Neural cell (in vitro differentiated cells): ENCODE data around the gene NGDN.

Source experiments
- CTCF ChIP-seq: fragments of 450-650 bp; IDR thresholded peaks from 2 replicates; pipeline ENCODE4 v1.5.1; 2014; ENCODE audit warnings: antibody characterized with exemption, mild to moderate bottlenecking, moderate library complexity; ENCODE audit not compliant: poor library complexity, severe bottlenecking
- EP300 ChIP-seq: fragments of 450-650 bp; conservative IDR thresholded peaks from 2 replicates; pipeline ENCODE4 v1.6.1; 2014; ENCODE audit warnings: antibody characterized with exemption, mild to moderate bottlenecking, moderate library complexity; ENCODE audit not compliant: poor library complexity, severe bottlenecking
- POLR2AphosphoS5 ChIP-seq: IDR thresholded peaks from 2 replicates; pipeline ENCODE4 v1.6.1; 2012
- RAD21 ChIP-seq: fragments of 450-650 bp; conservative IDR thresholded peaks from 2 replicates; pipeline ENCODE4 v1.6.1; 2014; ENCODE audit warnings: antibody characterized with exemption, mild to moderate bottlenecking, moderate library complexity
- REST ChIP-seq: IDR thresholded peaks from 2 replicates; pipeline ENCODE4 v1.6.1; 2012; ENCODE audit warnings: borderline replicate concordance
- TAF1 ChIP-seq: IDR thresholded peaks from 2 replicates; pipeline ENCODE4 v1.6.1; 2012; ENCODE audit warnings: low read depth

DNA sequence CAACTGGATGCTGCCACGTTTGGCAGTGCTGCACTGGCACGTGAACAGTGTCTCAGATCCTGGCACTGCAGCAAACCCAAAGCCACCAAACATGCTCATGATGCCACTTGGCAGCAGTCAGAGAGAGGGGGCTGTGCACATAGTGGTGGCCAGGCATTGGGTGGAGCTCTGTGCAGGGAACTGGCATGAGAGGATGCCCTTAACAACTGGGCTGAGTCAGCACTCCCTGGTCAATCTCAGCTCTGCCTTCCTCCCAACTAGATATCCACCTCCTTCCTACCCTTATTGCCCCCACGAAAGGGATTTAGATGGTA, 45.1 kb downstream of the NGDN start:
- no peak for TF ChIP-seq CTCF
- TF ChIP-seq EP300 = no peak
- TF ChIP-seq REST = no peak
- no peak for TF ChIP-seq POLR2AphosphoS5
- TF ChIP-seq TAF1 = no peak
- TF ChIP-seq RAD21 = no peak
